AG04449 (cell line): ENCODE data around the gene RAB14.
"Not testable (repeated sequence)": the region's sequence is repeated elsewhere in the genome, so short reads cannot be mapped to it uniquely, and the experiment has no call there.

Source experiments
- CTCF ChIA-PET: fragments of 350-600 bp; formaldehyde crosslinking; extraction: SDS; loops from one replicate; lab custom pipeline; 2021; ENCODE audit warnings: antibody characterized with exemption; lab: Yijun Ruan, JAX
- POLR2A ChIA-PET: fragments of 400-600, 350-600 bp; formaldehyde crosslinking; extraction: SDS; loops from one replicate; lab custom pipeline; 2020; ENCODE audit warnings: antibody characterized with exemption, inconsistent platforms; lab: Yijun Ruan, JAX
- DNase-seq: peaks from one replicate; pipeline ENCODE4 v3.0.0-alpha.2; 2010; ENCODE audit warnings: low read depth, low spot score
- H3K4me3 ChIP-seq: 2 replicates; pipeline ENCODE4 v1.5.1; 2011; ENCODE audit warnings: low read depth, mild to moderate bottlenecking, control low read depth, low read length
- CTCF ChIP-seq: IDR thresholded peaks from one replicate; pipeline ENCODE4 v1.5.1; 2011; ENCODE audit warnings: mild to moderate bottlenecking, moderate library complexity, low read length, control low read depth, inconsistent platforms; ENCODE audit not compliant: insufficient read depth; ENCODE audit errors: missing control alignments

Gene RAB14

GRCh38 chr9:121133104-121133816, 68.4 kb downstream of the RAB14 start:
- TF ChIP-seq CTCF, result no peak
- ChIA-PET CTCF (interaction anchor here (0.9 to 1.8 kb wide), 2 partner anchors 9 to 12 kb away, joined by 3 read pairs; no protein-coding TSS in a partner anchor), POLR2A (no interaction called here)
- H3K4me3 ChIP-seq, result no peak overlapping the region
- DNase-seq, result no peak

- POLR2A ChIA-PET, H3K4me3 ChIP-seq, CTCF ChIA-PET, DNase-seq: not testable (repeated sequence)
Observed at GRCh38 chr9:121129384-121129783, 72.3 kb downstream of the RAB14 start.
